H1 (cell line): ENCODE results near the gene SLC4A11. TPM values are rescaled to one million over a fixed set of nuclear protein-coding genes. Genes with fewer than 3 reads are reported as not detected.

Experiments used
- CHD2 ChIP-seq: IDR thresholded peaks from 2 replicates; pipeline ENCODE4 v1.6.1; 2012; ENCODE audit warnings: low read length, improper control_type of control experiment
- CTBP2 ChIP-seq: IDR thresholded peaks from 2 replicates; pipeline ENCODE4 v1.7.0; 2011; ENCODE audit warnings: borderline replicate concordance, mild to moderate bottlenecking, moderate library complexity, mixed read lengths, low read length; ENCODE audit not compliant: insufficient read depth, insufficient read length
- GABPA ChIP-seq: IDR thresholded peaks from 2 replicates; pipeline ENCODE4 v1.6.1; 2011; ENCODE audit warnings: mild to moderate bottlenecking, low read length, moderate library complexity, borderline replicate concordance; ENCODE audit not compliant: insufficient read depth
- KDM5A ChIP-seq: fragments of 200-600 bp; IDR thresholded peaks from 2 replicates; pipeline ENCODE4 v1.7.1; 2012; ENCODE audit warnings: mild to moderate bottlenecking, low read length, inconsistent platforms, mixed read lengths
- SAP30 ChIP-seq: fragments of 300-600 bp; sonication (generic); IDR thresholded peaks from 2 replicates; pipeline ENCODE4 v1.7.1; 2012; ENCODE audit warnings: low read length, moderate library complexity, mild to moderate bottlenecking, inconsistent platforms; ENCODE audit not compliant: insufficient read depth, insufficient replicate concordance
- SIN3A ChIP-seq, 2 experiments: IDR thresholded peaks in 1 of 2; conservative IDR thresholded peaks in 1 of 2; 2 replicates each; pipeline ENCODE4 v1.6.1; 2011 to 2012; ENCODE audit warnings: low read length in 2 of 2, improper control_type of control experiment in 1 of 2, low read depth in 1 of 2, mild to moderate bottlenecking in 1 of 2
- SIRT6 ChIP-seq: IDR thresholded peaks from one replicate; pipeline ENCODE4 v1.7.1; 2012; ENCODE audit warnings: low read length, inconsistent platforms
- SP2 ChIP-seq: IDR thresholded peaks from 2 replicates; pipeline ENCODE4 v1.6.1; 2012; ENCODE audit warnings: mild to moderate bottlenecking, low read length, inconsistent platforms
- polyA plus RNA-seq, 7 experiments: library from polyadenylated mRNA; depleted of rRNA in 3 of 7; stranded (reverse) in 5 of 7; unstranded in 2 of 7; fragments of >200 nt in 5 of 7; fragments of 200-250 nt in 2 of 7; gene quantifications; 1 replicate in 5 of 7; 2 replicates in 1 of 7; 4 replicates in 1 of 7; pipeline versions ENCODE4 v1.2.1 to v1.2.3, GENCODE V29; 2011 to 2013; ENCODE audit warnings: missing spikeins in 2 of 7, mixed read lengths in 2 of 7
- total RNA-seq: library from RNA; stranded (reverse); fragmentation: NEBNext Ultra II Directional; extraction: Animal tissue kit (Norgen Biotek cat#: 25700); gene quantifications from 2 replicates; pipeline ENCODE4 v1.2.1, GENCODE V29; 2021
- TF ChIP-seq, protein P1 (sequence below): fragments of 300-600 bp; sonication (generic); IDR thresholded peaks from 2 replicates; pipeline ENCODE4 v1.7.1; 2012; ENCODE audit warnings: low read length, moderate library complexity, mild to moderate bottlenecking, inconsistent platforms; ENCODE audit not compliant: insufficient replicate concordance
- TF ChIP-seq, protein P2 (sequence below): IDR thresholded peaks from 2 replicates; pipeline ENCODE4 v1.6.1; 2012; ENCODE audit warnings: low read length, inconsistent platforms

SLC4A11 gene
- total and polyA plus RNA-seq, 2 of the 8 experiments (the other 6 are each of a cell fraction or from before 2014, with no cell fraction given), result 11.9 to 32.3 TPM

DNA sequence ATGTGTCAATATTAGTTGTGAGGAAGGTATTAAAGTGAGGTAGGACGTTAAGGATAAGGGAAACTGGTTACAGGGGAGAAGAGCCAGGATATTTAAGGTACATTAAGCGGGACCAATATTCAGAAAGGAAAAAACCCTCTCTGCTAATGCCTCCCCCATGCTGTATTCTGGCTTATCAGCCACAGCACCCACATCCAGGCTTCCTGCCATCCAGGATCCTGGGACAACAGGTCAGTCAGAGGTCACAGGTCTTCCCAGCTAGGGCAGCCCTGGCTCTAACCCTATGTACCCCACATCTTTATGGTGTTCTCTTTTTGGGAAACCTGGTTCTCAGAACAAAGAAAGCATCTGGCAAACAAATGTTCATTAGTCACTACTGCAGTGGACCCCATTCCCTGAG lies 39.8 kb downstream of the SLC4A11 start (continued):
- TF ChIP-seq, protein P1, sequence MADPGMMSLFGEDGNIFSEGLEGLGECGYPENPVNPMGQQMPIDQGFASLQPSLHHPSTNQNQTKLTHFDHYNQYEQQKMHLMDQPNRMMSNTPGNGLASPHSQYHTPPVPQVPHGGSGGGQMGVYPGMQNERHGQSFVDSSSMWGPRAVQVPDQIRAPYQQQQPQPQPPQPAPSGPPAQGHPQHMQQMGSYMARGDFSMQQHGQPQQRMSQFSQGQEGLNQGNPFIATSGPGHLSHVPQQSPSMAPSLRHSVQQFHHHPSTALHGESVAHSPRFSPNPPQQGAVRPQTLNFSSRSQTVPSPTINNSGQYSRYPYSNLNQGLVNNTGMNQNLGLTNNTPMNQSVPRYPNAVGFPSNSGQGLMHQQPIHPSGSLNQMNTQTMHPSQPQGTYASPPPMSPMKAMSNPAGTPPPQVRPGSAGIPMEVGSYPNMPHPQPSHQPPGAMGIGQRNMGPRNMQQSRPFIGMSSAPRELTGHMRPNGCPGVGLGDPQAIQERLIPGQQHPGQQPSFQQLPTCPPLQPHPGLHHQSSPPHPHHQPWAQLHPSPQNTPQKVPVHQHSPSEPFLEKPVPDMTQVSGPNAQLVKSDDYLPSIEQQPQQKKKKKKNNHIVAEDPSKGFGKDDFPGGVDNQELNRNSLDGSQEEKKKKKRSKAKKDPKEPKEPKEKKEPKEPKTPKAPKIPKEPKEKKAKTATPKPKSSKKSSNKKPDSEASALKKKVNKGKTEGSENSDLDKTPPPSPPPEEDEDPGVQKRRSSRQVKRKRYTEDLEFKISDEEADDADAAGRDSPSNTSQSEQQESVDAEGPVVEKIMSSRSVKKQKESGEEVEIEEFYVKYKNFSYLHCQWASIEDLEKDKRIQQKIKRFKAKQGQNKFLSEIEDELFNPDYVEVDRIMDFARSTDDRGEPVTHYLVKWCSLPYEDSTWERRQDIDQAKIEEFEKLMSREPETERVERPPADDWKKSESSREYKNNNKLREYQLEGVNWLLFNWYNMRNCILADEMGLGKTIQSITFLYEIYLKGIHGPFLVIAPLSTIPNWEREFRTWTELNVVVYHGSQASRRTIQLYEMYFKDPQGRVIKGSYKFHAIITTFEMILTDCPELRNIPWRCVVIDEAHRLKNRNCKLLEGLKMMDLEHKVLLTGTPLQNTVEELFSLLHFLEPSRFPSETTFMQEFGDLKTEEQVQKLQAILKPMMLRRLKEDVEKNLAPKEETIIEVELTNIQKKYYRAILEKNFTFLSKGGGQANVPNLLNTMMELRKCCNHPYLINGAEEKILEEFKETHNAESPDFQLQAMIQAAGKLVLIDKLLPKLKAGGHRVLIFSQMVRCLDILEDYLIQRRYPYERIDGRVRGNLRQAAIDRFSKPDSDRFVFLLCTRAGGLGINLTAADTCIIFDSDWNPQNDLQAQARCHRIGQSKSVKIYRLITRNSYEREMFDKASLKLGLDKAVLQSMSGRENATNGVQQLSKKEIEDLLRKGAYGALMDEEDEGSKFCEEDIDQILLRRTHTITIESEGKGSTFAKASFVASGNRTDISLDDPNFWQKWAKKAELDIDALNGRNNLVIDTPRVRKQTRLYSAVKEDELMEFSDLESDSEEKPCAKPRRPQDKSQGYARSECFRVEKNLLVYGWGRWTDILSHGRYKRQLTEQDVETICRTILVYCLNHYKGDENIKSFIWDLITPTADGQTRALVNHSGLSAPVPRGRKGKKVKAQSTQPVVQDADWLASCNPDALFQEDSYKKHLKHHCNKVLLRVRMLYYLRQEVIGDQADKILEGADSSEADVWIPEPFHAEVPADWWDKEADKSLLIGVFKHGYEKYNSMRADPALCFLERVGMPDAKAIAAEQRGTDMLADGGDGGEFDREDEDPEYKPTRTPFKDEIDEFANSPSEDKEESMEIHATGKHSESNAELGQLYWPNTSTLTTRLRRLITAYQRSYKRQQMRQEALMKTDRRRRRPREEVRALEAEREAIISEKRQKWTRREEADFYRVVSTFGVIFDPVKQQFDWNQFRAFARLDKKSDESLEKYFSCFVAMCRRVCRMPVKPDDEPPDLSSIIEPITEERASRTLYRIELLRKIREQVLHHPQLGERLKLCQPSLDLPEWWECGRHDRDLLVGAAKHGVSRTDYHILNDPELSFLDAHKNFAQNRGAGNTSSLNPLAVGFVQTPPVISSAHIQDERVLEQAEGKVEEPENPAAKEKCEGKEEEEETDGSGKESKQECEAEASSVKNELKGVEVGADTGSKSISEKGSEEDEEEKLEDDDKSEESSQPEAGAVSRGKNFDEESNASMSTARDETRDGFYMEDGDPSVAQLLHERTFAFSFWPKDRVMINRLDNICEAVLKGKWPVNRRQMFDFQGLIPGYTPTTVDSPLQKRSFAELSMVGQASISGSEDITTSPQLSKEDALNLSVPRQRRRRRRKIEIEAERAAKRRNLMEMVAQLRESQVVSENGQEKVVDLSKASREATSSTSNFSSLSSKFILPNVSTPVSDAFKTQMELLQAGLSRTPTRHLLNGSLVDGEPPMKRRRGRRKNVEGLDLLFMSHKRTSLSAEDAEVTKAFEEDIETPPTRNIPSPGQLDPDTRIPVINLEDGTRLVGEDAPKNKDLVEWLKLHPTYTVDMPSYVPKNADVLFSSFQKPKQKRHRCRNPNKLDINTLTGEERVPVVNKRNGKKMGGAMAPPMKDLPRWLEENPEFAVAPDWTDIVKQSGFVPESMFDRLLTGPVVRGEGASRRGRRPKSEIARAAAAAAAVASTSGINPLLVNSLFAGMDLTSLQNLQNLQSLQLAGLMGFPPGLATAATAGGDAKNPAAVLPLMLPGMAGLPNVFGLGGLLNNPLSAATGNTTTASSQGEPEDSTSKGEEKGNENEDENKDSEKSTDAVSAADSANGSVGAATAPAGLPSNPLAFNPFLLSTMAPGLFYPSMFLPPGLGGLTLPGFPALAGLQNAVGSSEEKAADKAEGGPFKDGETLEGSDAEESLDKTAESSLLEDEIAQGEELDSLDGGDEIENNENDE, result no peak
- TF ChIP-seq CHD2 (no peak), SIRT6 (no peak), SAP30 (no peak), KDM5A (no peak), SP2 (no peak), CTBP2 (no peak), GABPA (no peak), SIN3A (conservative IDR thresholded peaks at IDR 0.05 in 1 of 2, IDR thresholded peaks at IDR 0.05 in 1 of 2; ENCODE audit: low read depth in 1 of 2, low read length in 2 of 2) (no peak)
- TF ChIP-seq, protein P2, sequence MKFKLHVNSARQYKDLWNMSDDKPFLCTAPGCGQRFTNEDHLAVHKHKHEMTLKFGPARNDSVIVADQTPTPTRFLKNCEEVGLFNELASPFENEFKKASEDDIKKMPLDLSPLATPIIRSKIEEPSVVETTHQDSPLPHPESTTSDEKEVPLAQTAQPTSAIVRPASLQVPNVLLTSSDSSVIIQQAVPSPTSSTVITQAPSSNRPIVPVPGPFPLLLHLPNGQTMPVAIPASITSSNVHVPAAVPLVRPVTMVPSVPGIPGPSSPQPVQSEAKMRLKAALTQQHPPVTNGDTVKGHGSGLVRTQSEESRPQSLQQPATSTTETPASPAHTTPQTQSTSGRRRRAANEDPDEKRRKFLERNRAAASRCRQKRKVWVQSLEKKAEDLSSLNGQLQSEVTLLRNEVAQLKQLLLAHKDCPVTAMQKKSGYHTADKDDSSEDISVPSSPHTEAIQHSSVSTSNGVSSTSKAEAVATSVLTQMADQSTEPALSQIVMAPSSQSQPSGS, result no peak
